ENCODE measurements around the gene RBBP8NL. TPM values are rescaled to one million over a fixed set of nuclear protein-coding genes. Genes with fewer than 3 reads are reported as not detected.

Gene RBBP8NL
- total RNA-seq, 1 experiment from 2014 or later: 0.03 TPM

GRCh38 chr20:62449951-62450691 is 22.8 kb upstream of the RBBP8NL start:
- in situ Hi-C loops (cut with HindIII; ENCODE audit: low pct_unique_long_range_greater_than_20kb, low sequenced_read_pairs): no loop called here
- peak; percentile 48 for DNase-seq (ENCODE audit: low read depth, low spot score)

GRCh38 chr20:62448788-62449187 is 21.4 kb upstream of the RBBP8NL start:
- in situ Hi-C loops (cut with HindIII; ENCODE audit: low pct_unique_long_range_greater_than_20kb, low sequenced_read_pairs): no loop called here
- DNase-seq (ENCODE audit: low read depth, low spot score): no peak

DNA sequence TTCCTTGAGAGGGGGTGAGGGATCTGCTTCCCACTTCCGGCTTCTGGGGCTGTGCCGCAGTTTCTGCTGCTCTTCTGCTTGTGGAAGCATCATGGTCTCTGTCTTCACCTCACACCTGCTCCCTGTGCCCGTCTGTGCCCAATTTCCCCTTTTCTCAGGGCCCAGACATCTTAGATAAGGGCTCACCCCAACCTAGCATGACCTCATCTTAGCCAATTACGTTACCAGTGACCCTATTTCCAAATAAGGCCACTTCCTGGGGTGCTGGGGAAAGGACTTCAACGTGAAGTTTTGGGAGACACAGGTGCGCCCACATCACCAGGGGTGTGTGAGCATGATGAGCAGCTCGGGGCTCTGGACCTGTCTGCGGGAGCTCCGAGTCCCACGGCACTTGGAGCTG is 20.7 kb upstream of the RBBP8NL start:
- no peak for DNase-seq (ENCODE audit: low read depth, low spot score)
- in situ Hi-C loops (cut with HindIII; ENCODE audit: low pct_unique_long_range_greater_than_20kb, low sequenced_read_pairs): no loop called here

- in situ Hi-C loops (cut with HindIII; ENCODE audit: low pct_unique_long_range_greater_than_20kb, low sequenced_read_pairs): no loop called here
- no peak for DNase-seq (ENCODE audit: low read depth, low spot score)
Measured at GRCh38 chr20:62446888-62447869, 19.8 kb upstream of the RBBP8NL start.

DNA sequence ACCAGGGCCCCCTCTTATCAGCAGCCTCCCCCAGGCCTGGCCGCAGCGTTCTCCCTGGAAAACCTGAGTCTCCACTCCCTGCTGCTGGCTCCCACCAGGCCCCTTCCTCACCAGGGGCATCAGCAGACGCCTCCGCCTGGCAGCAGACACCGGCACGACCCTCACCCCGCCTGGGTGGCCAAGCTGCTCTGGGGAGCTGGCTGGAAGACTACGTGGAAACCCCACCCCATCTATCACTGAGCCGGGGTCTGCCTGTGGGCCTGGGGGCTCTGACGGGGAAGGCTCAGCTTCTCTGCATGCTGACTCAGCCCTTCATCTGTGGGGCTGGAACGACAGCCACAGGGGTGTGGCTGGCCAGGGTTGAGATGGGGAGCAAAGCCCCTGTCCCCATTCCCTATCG is 19.1 kb upstream of the RBBP8NL start:
- no peak for DNase-seq (ENCODE audit: low read depth, low spot score)
- in situ Hi-C loops (cut with HindIII; ENCODE audit: low pct_unique_long_range_greater_than_20kb, low sequenced_read_pairs): no loop called here

DNA sequence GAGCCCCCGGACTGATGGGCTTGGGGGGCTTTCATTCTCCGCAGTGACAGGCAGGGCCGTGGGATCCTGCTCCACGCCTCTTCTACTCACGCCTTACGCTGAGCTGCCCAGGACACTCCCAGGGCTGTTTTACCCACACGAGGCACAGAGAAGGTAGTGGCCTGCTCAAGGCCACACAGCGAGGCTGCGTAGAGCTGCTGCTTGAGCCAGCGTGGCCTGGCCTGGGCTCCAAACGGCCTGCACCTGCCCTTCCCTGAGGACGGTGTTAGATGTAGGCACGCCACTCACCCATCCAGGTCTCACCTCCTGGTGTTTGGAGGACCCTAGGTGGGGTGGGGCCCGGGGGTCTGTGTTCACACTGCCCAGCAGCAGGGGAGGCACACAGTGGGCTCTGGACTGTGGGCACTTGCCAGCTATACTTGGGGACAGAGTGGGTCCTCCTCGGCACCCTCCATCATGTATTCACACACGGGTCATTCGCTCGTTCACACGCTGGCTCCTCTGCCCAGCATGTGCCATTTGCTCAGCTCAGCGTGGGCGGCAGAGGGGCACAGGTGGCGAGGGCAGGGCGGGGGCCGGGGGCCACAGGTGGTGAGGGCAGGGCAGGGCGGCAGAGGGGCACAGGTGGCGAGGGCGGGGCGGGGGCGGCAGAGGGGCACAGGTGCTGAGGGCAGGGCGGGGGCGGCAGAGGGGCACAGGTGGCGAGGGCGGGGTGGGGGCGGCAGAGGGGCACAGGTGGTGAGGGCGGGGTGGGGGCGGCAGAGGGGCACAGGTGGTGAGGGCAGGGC is 18.4 kb upstream of the RBBP8NL start:
- no peak for DNase-seq (ENCODE audit: low read depth, low spot score)
- in situ Hi-C loops (cut with HindIII; ENCODE audit: low pct_unique_long_range_greater_than_20kb, low sequenced_read_pairs): no loop called here

GRCh38 chr20:62444286-62444685 is 16.9 kb upstream of the RBBP8NL start:
- DNase-seq (ENCODE audit: low read depth, low spot score): no peak
- in situ Hi-C loops (cut with HindIII; ENCODE audit: low pct_unique_long_range_greater_than_20kb, low sequenced_read_pairs): no loop called here

DNA sequence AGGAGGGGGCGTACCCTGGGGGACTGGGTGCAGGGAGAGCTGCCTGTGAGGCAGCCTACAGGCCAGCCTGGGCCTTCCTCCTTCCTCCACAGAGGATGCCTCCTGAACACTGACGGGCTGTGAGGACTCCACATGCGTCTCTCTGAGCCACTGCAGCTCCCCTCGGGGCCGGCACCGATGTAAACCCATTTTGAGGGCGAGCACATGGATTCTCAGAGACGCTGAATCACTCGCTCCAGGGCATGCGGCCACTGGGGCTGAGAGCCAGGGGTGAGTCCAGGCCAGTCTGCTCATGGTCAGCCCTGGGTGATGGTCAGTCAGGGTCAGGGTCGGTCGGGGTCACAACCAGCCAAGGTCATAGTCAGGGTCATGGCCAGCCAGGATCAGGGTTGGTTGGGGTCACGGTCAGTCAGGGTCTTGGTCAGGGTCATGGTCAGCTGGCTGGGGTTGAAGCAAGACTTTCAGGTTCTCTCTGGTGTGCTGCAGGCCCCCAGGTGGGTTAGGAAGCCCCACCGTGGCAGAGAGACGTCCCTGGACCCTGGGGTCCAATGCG is 14.7 kb upstream of the RBBP8NL start:
- in situ Hi-C loops (cut with HindIII; ENCODE audit: low pct_unique_long_range_greater_than_20kb, low sequenced_read_pairs): no loop called here
- DNase-seq (ENCODE audit: low read depth, low spot score): no peak

- DNase-seq (ENCODE audit: low read depth, low spot score): no peak
- in situ Hi-C loops (cut with HindIII; ENCODE audit: low pct_unique_long_range_greater_than_20kb, low sequenced_read_pairs): no loop called here
Measured at GRCh38 chr20:62439218-62439617, 11.9 kb upstream of the RBBP8NL start.

GRCh38 chr20:62437927-62438326 is 10.6 kb upstream of the RBBP8NL start:
- no peak for DNase-seq (ENCODE audit: low read depth, low spot score)
- in situ Hi-C loops (cut with HindIII; ENCODE audit: low pct_unique_long_range_greater_than_20kb, low sequenced_read_pairs): no loop called here

- DNase-seq (ENCODE audit: low read depth, low spot score): no peak
- in situ Hi-C loops (cut with HindIII; ENCODE audit: low pct_unique_long_range_greater_than_20kb, low sequenced_read_pairs): no loop called here
Measured at GRCh38 chr20:62437496-62437895, 10.2 kb upstream of the RBBP8NL start.

DNA sequence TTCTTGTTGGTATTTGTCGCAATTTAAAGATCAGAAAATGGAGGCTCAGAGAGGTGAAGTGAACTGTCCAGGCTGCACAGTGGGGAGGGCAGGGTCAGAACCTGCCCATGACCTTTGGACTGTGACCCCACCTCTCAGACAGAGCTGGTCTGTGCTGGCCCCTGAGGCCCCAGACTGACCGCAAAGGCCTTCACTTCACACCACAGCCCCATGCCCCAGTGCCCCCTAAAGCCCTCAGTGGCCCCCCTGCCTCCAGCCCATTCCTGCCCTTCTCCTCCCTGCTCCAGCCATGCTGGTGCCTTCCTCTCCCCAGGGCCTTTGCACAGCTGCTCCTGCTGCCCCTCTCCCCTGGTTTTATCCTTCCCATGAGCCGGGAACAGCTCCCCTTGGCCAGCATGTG is 9.4 kb upstream of the RBBP8NL start:
- no peak for DNase-seq (ENCODE audit: low read depth, low spot score)
- in situ Hi-C loops (cut with HindIII; ENCODE audit: low pct_unique_long_range_greater_than_20kb, low sequenced_read_pairs): no loop called here

DNA sequence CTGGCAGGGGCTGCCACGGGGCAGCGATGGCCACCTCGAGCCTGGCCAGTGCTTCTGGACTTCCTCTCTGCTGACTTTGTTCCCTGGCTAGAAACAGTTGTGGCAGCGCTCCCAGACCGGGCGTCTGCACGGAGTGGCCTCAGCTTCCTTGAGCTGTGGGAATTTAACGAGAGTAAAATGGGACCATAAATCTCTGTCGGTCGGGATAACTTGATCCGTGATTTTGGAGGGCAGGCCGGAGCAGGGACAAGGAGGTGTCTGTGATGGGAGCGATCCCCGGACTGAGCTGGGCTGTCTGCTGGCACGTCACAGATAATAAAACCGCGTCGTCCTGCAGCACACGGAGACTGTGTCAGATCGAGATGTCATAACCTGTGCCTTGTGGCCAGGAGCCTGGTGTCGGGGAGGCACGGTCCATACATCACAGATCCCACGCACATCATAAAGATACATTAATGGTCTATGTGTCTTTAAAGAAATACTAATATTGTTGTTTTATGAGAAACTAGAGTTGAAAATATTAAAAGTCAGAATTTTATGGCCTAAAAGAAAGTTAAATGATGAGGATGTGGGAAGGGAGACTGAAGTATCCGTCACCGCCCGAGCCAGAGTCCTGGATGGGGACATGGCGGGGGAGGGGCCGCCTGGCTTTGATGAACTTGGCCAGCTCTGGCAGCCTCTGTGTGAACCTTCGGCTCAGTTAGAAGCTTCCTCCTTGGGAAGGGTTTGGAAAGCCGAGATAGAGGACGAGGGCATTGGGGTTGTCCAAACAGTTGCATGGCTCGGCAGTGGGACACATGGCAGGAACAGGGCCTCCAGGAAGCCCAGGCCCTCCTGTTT is 6.5 kb upstream of the RBBP8NL start:
- in situ Hi-C loops (cut with HindIII; ENCODE audit: low pct_unique_long_range_greater_than_20kb, low sequenced_read_pairs): no loop called here
- no peak for DNase-seq (ENCODE audit: low read depth, low spot score)

DNA sequence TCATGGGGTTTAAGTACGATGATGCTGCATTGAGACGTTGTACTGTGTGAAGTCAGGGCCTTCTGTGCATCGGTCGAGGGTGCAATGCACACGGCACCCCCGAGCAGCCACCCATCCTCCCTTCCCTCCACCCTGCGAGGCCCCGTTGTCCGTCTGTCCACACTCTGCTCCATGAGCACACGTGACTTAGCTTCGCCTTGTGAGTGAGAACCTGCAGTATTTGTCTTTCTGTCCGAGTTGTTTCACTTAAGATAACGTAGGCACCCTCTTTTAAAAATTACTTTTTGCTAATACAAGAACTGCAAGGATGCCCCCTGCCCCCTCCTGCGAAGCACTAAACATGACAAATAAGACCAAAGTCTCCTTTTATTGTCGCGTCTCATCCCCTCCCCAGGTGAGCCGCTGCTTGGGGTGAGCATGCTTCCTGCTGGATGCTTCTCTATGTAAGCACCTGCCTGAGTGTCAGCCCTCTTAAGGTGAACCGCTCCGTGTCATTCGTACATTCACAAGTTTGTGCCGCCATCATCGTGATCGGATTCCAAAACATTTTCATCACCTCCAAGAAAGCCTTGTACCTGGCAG is 3.6 kb upstream of the RBBP8NL start:
- DNase-seq (ENCODE audit: low read depth, low spot score): no peak
- in situ Hi-C loops (cut with HindIII; ENCODE audit: low pct_unique_long_range_greater_than_20kb, low sequenced_read_pairs): no loop called here

DNA sequence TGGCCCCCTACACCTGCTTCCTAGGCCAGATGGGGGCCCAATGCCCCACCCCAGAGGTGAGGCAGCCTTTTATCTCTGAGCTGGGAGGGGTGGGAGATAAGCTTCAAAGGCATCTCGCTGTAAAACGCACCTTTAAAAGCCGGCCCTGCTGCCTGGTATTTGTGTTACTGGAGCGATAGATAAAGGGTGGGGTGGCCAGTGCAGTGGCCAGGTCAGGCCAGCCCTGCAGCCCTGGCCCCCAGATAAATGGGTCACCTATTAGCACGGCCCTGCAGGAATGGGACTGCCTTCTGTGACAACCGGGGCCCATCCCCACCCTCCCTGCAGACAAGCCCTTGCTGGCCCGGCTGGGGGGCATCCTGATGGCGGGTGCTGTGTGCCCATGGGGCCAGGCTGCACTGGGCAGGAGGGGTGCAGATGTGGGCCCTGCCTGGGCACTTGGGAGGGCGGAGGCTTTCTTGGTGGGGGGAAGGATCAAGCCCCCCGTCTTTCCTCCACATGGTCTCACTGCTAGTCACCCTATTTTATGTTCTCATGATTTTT is 3.0 kb upstream of the RBBP8NL start:
- DNase-seq (ENCODE audit: low read depth, low spot score): no peak
- in situ Hi-C loops (cut with HindIII; ENCODE audit: low pct_unique_long_range_greater_than_20kb, low sequenced_read_pairs): no loop called here

- in situ Hi-C loops (cut with HindIII; ENCODE audit: low pct_unique_long_range_greater_than_20kb, low sequenced_read_pairs): no loop called here
- no peak for DNase-seq (ENCODE audit: low read depth, low spot score)
Measured at GRCh38 chr20:62429455-62430310, 2.3 kb upstream of the RBBP8NL start.

All from SK-MEL-5 (cell line).